Fibroblast of skin of abdomen (primary cell): ENCODE measurements around the gene PRKCE.
"Not testable (repeated sequence)": the region's sequence is repeated elsewhere in the genome, so short reads cannot be mapped to it uniquely, and the experiment has no call there.

ENCODE experiments used
- DNase-seq: peaks from one replicate; pipeline ENCODE4 v3.0.0-alpha.2; 2013

The PRKCE gene

GRCh38 chr2:45912109-45912508, 260.6 kb downstream of the PRKCE start:
- DNase-seq: no peak

GRCh38 chr2:45913539-45913938, 262.1 kb downstream of the PRKCE start:
- DNase-seq: no peak

GRCh38 chr2:45915523-45915922, 264.0 kb downstream of the PRKCE start:
- DNase-seq: no peak

- not testable (repeated sequence) for DNase-seq
Observed at GRCh38 chr2:45917561-45918176, 266.2 kb downstream of the PRKCE start.

GRCh38 chr2:45918463-45919159, 267.1 kb downstream of the PRKCE start:
- DNase-seq: no peak

GRCh38 chr2:45919160-45919650, 267.7 kb downstream of the PRKCE start:
- no peak for DNase-seq

- DNase-seq: no peak
Observed at GRCh38 chr2:45919711-45920111, 268.2 kb downstream of the PRKCE start.

- no peak for DNase-seq
Observed at GRCh38 chr2:45921921-45922320, 270.4 kb downstream of the PRKCE start.

- peak; percentile 40 for DNase-seq
Observed at GRCh38 chr2:45922577-45922988, 271.1 kb downstream of the PRKCE start.

- DNase-seq: no peak
Observed at GRCh38 chr2:45923701-45924100, 272.2 kb downstream of the PRKCE start.

GRCh38 chr2:45925026-45925425, 273.6 kb downstream of the PRKCE start:
- DNase-seq: no peak

GRCh38 chr2:45925636-45926366, 274.3 kb downstream of the PRKCE start:
- DNase-seq: no peak

- DNase-seq: no peak
Observed at GRCh38 chr2:45928946-45929345, 277.5 kb downstream of the PRKCE start.

GRCh38 chr2:45929674-45930395, 278.4 kb downstream of the PRKCE start:
- DNase-seq: no peak

- DNase-seq: peak; percentile 85
Observed at GRCh38 chr2:45930396-45930792, 278.9 kb downstream of the PRKCE start.

GRCh38 chr2:45932278-45932975, 281.0 kb downstream of the PRKCE start:
- DNase-seq: peak; percentile 68

- DNase-seq: peak; percentile 99
Observed at GRCh38 chr2:45935791-45936622, 284.5 kb downstream of the PRKCE start.

- no peak for DNase-seq
Observed at GRCh38 chr2:45936623-45936979, 285.1 kb downstream of the PRKCE start.

GRCh38 chr2:45937990-45938389, 286.5 kb downstream of the PRKCE start:
- no peak for DNase-seq

GRCh38 chr2:45938649-45939511, 287.4 kb downstream of the PRKCE start:
- DNase-seq: peak; percentile 95
